Keratinocyte (primary cell): Measurements from ENCODE around the gene C7orf57. TPM values are rescaled to one million over a fixed set of nuclear protein-coding genes. Genes with fewer than 3 reads are reported as not detected.

Source experiments
- DNase-seq: peaks from one replicate; pipeline ENCODE4 v3.0.0-alpha.2; 2011; ENCODE audit warnings: low read depth, missing footprints, low spot score
- FAIRE-seq: peaks from 2 replicates; lab custom pipeline; 2011; peaks lifted over from hg19 to GRCh38; lab: Jason Lieb, UNC
- H2AFZ ChIP-seq: 2 replicates; pipeline ENCODE4 v1.6.0; 2012; ENCODE audit warnings: low read length, control low read depth, inconsistent platforms; ENCODE audit not compliant: control insufficient read depth
- H3K27ac ChIP-seq: 2 replicates; pipeline ENCODE4 v1.5.1; 2011; ENCODE audit warnings: low read length; ENCODE audit not compliant: control insufficient read depth, insufficient read depth
- H3K27me3 ChIP-seq: 3 replicates; pipeline ENCODE4 v1.6.0; 2011; ENCODE audit warnings: low read length; ENCODE audit not compliant: control insufficient read depth, insufficient read depth; ENCODE audit errors: extremely low read depth
- H3K36me3 ChIP-seq, 2 experiments: 2 replicates in 1 of 2; 3 replicates in 1 of 2; pipeline ENCODE4 v1.5.1; 2011; ENCODE audit warnings: low read length in 2 of 2, mild to moderate bottlenecking in 1 of 2; ENCODE audit not compliant: control insufficient read depth in 2 of 2, insufficient read depth in 2 of 2; ENCODE audit errors: extremely low read depth in 1 of 2
- H3K4me1 ChIP-seq: 3 replicates; pipeline ENCODE4 v1.5.1; 2011; ENCODE audit warnings: low read length; ENCODE audit not compliant: control insufficient read depth, insufficient read depth; ENCODE audit errors: extremely low read depth
- H3K4me2 ChIP-seq: 3 replicates; pipeline ENCODE4 v1.6.0; 2011; ENCODE audit warnings: low read depth, low read length; ENCODE audit not compliant: control insufficient read depth, insufficient read depth; ENCODE audit errors: extremely low read depth
- H3K4me3 ChIP-seq, 3 experiments: fragments of 200-600 bp in 1 of 3; sonication (generic) in 1 of 3; 2 replicates in 2 of 3; 3 replicates in 1 of 3; pipeline ENCODE4 v1.5.1; 2011 to 2016; ENCODE audit warnings: low read length in 3 of 3, mild to moderate bottlenecking in 3 of 3, control low read depth in 2 of 3, inconsistent platforms in 1 of 3, low read depth in 1 of 3, mixed read lengths in 1 of 3, mixed run types in 1 of 3, moderate library complexity in 1 of 3; ENCODE audit not compliant: control insufficient read depth in 2 of 3, insufficient read depth in 2 of 3; ENCODE audit errors: extremely low read depth in 1 of 3
- H3K79me2 ChIP-seq: 2 replicates; pipeline ENCODE4 v1.6.0; 2012; ENCODE audit warnings: low read length; ENCODE audit not compliant: control insufficient read depth, insufficient read depth
- H3K9ac ChIP-seq: 3 replicates; pipeline ENCODE4 v1.6.0; 2011; ENCODE audit warnings: low read length; ENCODE audit not compliant: control insufficient read depth, insufficient read depth; ENCODE audit errors: extremely low read depth
- H3K9me1 ChIP-seq: 3 replicates; pipeline ENCODE4 v1.6.0; 2011; ENCODE audit warnings: low read length; ENCODE audit not compliant: control insufficient read depth, insufficient read depth; ENCODE audit errors: extremely low read depth
- H3K9me3 ChIP-seq: 2 replicates; pipeline ENCODE4 v1.5.1; 2012; ENCODE audit warnings: low read depth, low read length; ENCODE audit not compliant: control insufficient read depth
- H4K20me1 ChIP-seq: 3 replicates; pipeline ENCODE4 v1.6.0; 2011; ENCODE audit warnings: low read length; ENCODE audit not compliant: control insufficient read depth, insufficient read depth; ENCODE audit errors: extremely low read depth
- EZH2 ChIP-seq: IDR thresholded peaks from one replicate; pipeline ENCODE4 v1.6.1; 2012; ENCODE audit warnings: inconsistent platforms, mild to moderate bottlenecking, low read length, moderate library complexity
- dilution Hi-C: fragments of 300-500 bp; cut with MboI; formaldehyde crosslinking; loops from one replicate; pipeline ENCODE4 v1.7.0; 2020; ENCODE audit warnings: low sequenced_read_pairs; ENCODE audit not compliant: extremely low pct_ligation_motif_present
- polyA plus RNA-seq, 5 experiments: library from polyadenylated mRNA; depleted of rRNA in 3 of 5; stranded (reverse) in 3 of 5; stranded (forward) in 1 of 5; unstranded in 1 of 5; fragments of >200 nt; gene quantifications; 1 replicate in 1 of 5; 2 replicates in 3 of 5; 3 replicates in 1 of 5; pipeline versions ENCODE4 v1.2.1 to v1.2.3, GENCODE V29; 2011 to 2012; ENCODE audit warnings: missing spikeins in 2 of 5, low read depth in 1 of 5, low replicate concordance in 1 of 5
- TF ChIP-seq, protein P1 (sequence below), 3 experiments: IDR thresholded peaks in 1 of 3; conservative IDR thresholded peaks in 1 of 3; optimal IDR thresholded peaks in 1 of 3; 2 replicates in 2 of 3; 3 replicates in 1 of 3; pipeline versions ENCODE3 to v1.5.1; 2011; ENCODE audit warnings: low read length in 3 of 3, mild to moderate bottlenecking in 3 of 3, moderate library complexity in 2 of 3, control low read depth in 1 of 3, inconsistent platforms in 1 of 3; ENCODE audit not compliant: insufficient read depth in 2 of 3; ENCODE audit errors: extremely low read depth in 1 of 3

The C7orf57 gene
- polyA plus RNA-seq, 1 donor (not counting 4 experiments of a cell fraction or from before 2014, with no cell fraction given), result 0.60 TPM

DNA sequence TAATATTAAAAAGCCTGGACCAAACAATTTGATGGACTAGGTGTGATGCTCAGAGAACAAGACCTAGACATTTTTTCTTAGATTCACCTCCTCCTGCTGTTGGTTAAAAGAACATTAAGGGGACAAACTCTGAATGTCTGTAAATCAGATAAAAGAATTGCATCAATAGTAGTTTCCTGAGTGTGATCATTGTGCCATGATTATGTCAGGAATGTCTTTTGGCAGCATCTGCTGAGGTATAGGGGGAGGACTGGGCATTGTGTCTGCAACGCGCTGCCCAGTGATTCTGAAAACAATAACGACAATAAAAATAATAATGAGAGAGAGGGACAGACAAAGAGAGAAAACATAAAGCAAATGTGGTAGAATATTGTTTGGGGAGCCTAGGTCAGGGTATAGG lies 6.9 kb downstream of the C7orf57 start:
- dilution Hi-C loops, result no loop called here
- H3K9me3 ChIP-seq, result no peaks in the 10 kb centered on the region
- H3K4me3 ChIP-seq, result no peak overlapping the region
- no peaks in the 10 kb centered on the region for H3K27me3 ChIP-seq
- H3K36me3 ChIP-seq, result no peaks in the 10 kb centered on the region
- no peak overlapping the region for H3K9ac ChIP-seq
- no peaks in the 10 kb centered on the region for H3K9me1 ChIP-seq
- H2AFZ ChIP-seq, result peak overlapping the region; percentile 5
- peaks cover 32% of the 10 kb centered on the region for H3K4me1 ChIP-seq
- no peak for DNase-seq
- no peaks in the 10 kb centered on the region for H3K79me2 ChIP-seq
- no peaks in the 10 kb centered on the region for H4K20me1 ChIP-seq
- no peak for TF ChIP-seq EZH2
- TF ChIP-seq, protein P1, sequence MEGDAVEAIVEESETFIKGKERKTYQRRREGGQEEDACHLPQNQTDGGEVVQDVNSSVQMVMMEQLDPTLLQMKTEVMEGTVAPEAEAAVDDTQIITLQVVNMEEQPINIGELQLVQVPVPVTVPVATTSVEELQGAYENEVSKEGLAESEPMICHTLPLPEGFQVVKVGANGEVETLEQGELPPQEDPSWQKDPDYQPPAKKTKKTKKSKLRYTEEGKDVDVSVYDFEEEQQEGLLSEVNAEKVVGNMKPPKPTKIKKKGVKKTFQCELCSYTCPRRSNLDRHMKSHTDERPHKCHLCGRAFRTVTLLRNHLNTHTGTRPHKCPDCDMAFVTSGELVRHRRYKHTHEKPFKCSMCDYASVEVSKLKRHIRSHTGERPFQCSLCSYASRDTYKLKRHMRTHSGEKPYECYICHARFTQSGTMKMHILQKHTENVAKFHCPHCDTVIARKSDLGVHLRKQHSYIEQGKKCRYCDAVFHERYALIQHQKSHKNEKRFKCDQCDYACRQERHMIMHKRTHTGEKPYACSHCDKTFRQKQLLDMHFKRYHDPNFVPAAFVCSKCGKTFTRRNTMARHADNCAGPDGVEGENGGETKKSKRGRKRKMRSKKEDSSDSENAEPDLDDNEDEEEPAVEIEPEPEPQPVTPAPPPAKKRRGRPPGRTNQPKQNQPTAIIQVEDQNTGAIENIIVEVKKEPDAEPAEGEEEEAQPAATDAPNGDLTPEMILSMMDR (optimal IDR thresholded peaks at IDR 0.05 in 1 of 3, IDR thresholded peaks at IDR 0.05 in 1 of 3, conservative IDR thresholded peaks at IDR 0.05 in 1 of 3; ENCODE audit: extremely low read depth in 1 of 3, insufficient read depth in 2 of 3, low read length in 3 of 3), result no peak
- H3K27ac ChIP-seq, result peak overlapping the region; percentile 73
- no peak for FAIRE-seq
- peak overlapping the region; percentile 78 for H3K4me2 ChIP-seq

DNA sequence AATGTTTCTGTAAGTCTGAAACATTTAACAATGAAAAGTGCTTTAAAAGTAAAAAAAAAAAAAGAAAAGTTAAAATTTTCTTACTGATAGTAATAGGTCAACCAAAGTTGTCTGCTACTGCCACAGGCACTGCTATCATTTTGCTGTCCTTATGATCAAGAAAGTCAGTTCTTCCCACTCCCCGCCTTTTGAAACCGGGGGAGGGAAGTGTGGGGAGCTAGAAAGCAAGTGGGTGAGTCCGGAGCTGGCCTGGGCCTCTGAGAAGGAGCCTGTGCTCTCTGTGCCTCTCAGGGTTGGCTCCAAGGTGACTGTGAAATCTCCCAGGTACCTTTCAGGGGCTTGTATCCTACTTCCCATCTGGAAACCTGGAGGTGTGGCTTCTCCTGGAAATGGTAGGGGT lies 7.3 kb downstream of the C7orf57 start:
- Histone ChIP-seq H3K27me3 (no peaks in the 10 kb centered on the region), H3K27ac (peak overlapping the region; percentile 73), H3K4me2 (no peak overlapping the region), H3K9me1 (no peaks in the 10 kb centered on the region), H2AFZ (no peak overlapping the region), H3K4me1 (peaks cover 32% of the 10 kb centered on the region), H3K4me3 (no peak overlapping the region), H3K9ac (no peak overlapping the region), H3K36me3 (no peaks in the 10 kb centered on the region), H3K9me3 (no peaks in the 10 kb centered on the region), H4K20me1 (no peaks in the 10 kb centered on the region), H3K79me2 (no peaks in the 10 kb centered on the region)
- DNase-seq, result no peak
- no peak for FAIRE-seq
- no peak for TF ChIP-seq EZH2
- TF ChIP-seq, protein P1 (optimal IDR thresholded peaks at IDR 0.05 in 1 of 3, IDR thresholded peaks at IDR 0.05 in 1 of 3, conservative IDR thresholded peaks at IDR 0.05 in 1 of 3; ENCODE audit: extremely low read depth in 1 of 3, insufficient read depth in 2 of 3, low read length in 3 of 3), result no peak
- dilution Hi-C loops, result no loop called here
